Activated B cell treated with CpG ODN at 0.5 μM for 24 hours (primary cell): ENCODE data around the gene FAM83B. TPM values are rescaled to one million over a fixed set of nuclear protein-coding genes. Genes with fewer than 3 reads are reported as not detected.

ENCODE experiments used
- ATAC-seq: fragments of 200-7000 bp; cut with Tn5 transposase; one replicate; pipeline ENCODE4 v1.10.0; 2021; ENCODE audit warnings: low read depth, mild to moderate bottlenecking, moderate library complexity
- CTCF ChIA-PET: fragments of 350-600 bp; sonication (Branson Sonifier 250); formaldehyde crosslinking; loops from one replicate; lab custom pipeline; 2021; ENCODE audit warnings: antibody characterized with exemption; lab: Charles Lee
- POLR2A ChIA-PET: fragments of 350-600 bp; sonication (Branson Sonifier 250); formaldehyde crosslinking; loops from one replicate; lab custom pipeline; 2021; ENCODE audit warnings: antibody characterized with exemption; lab: Charles Lee
- DNase-seq: peaks from one replicate; pipeline ENCODE4 v3.0.0; 2022
- H3K27ac Mint-ChIP-seq: one replicate; pipeline ENCODE4 v1.8.0; 2020; ENCODE audit warnings: mixed read lengths
- H3K27me3 Mint-ChIP-seq: one replicate; pipeline ENCODE4 v1.8.0; 2021; ENCODE audit warnings: mixed read lengths
- H3K36me3 Mint-ChIP-seq: one replicate; pipeline ENCODE4 v1.8.0; 2021; ENCODE audit warnings: low read depth, mixed read lengths
- H3K4me1 Mint-ChIP-seq: one replicate; pipeline ENCODE4 v1.8.0; 2021; ENCODE audit warnings: mixed read lengths
- H3K4me3 Mint-ChIP-seq: one replicate; pipeline ENCODE4 v1.8.0; 2020; ENCODE audit warnings: mild to moderate bottlenecking, mixed read lengths
- H3K9me3 Mint-ChIP-seq: one replicate; pipeline ENCODE4 v1.8.0; 2020; ENCODE audit warnings: mixed read lengths
- CTCF ChIP-seq: fragments of 200-600 bp; IDR thresholded peaks from one replicate; pipeline ENCODE4 v1.8.0; 2022; ENCODE audit warnings: antibody characterized with exemption, mild to moderate bottlenecking
- intact Hi-C: fragments of 100-400 bp; cut with micrococcal nuclease; formaldehyde crosslinking; loops from one replicate; pipeline ENCODE4 v1.15.1; 2024
- total RNA-seq: library from RNA; stranded (reverse); gene quantifications from 2 replicates; pipeline ENCODE4 v1.2.3, GENCODE V29; 2022

FAM83B gene
- total RNA-seq, 1 donor from 2014 or later = not detected

GRCh38 chr6:54897462-54898189, 51.1 kb downstream of the FAM83B start:
- H3K27me3 Mint-ChIP-seq = no peaks in the 10 kb centered on the region
- H3K4me1 Mint-ChIP-seq = no peaks in the 10 kb centered on the region
- H3K9me3 Mint-ChIP-seq = peaks cover 3% of the 10 kb centered on the region
- ChIA-PET POLR2A (no interaction called here), CTCF (no interaction called here)
- intact Hi-C loops = no loop called here
- H3K4me3 Mint-ChIP-seq = no peak overlapping the region
- ATAC-seq (no peak), DNase-seq (no peak)
- TF ChIP-seq CTCF = no peak
- no peak overlapping the region for H3K27ac Mint-ChIP-seq
- H3K36me3 Mint-ChIP-seq = no peaks in the 10 kb centered on the region

GRCh38 chr6:54898767-54899166, 52.2 kb downstream of the FAM83B start:
- H3K27ac Mint-ChIP-seq = no peak overlapping the region
- no peaks in the 10 kb centered on the region for H3K4me1 Mint-ChIP-seq
- TF ChIP-seq CTCF = no peak
- CTCF ChIA-PET = no interaction called here
- H3K27me3 Mint-ChIP-seq = no peaks in the 10 kb centered on the region
- no peak for ATAC-seq
- intact Hi-C loops = no loop called here
- H3K9me3 Mint-ChIP-seq = peaks cover 3% of the 10 kb centered on the region
- DNase-seq = no peak
- no peaks in the 10 kb centered on the region for H3K36me3 Mint-ChIP-seq
- H3K4me3 Mint-ChIP-seq = no peak overlapping the region
- POLR2A ChIA-PET = no interaction called here

GRCh38 chr6:54899442-54899841, 52.9 kb downstream of the FAM83B start:
- Mint-ChIP-seq H3K4me3 (no peak overlapping the region), H3K4me1 (no peaks in the 10 kb centered on the region), H3K36me3 (no peaks in the 10 kb centered on the region), H3K27me3 (no peaks in the 10 kb centered on the region), H3K27ac (no peak overlapping the region), H3K9me3 (peaks cover 3% of the 10 kb centered on the region)
- POLR2A ChIA-PET = no interaction called here
- no peak for TF ChIP-seq CTCF
- intact Hi-C loops = no loop called here
- CTCF ChIA-PET = no interaction called here
- ATAC-seq (no peak), DNase-seq (no peak)

- CTCF ChIA-PET = no interaction called here
- no peaks in the 10 kb centered on the region for H3K27me3 Mint-ChIP-seq
- POLR2A ChIA-PET = no interaction called here
Measured at GRCh38 chr6:54899986-54900385, 53.4 kb downstream of the FAM83B start.

GRCh38 chr6:54900666-54901065, 54.1 kb downstream of the FAM83B start:
- ATAC-seq (no peak), DNase-seq (no peak)
- CTCF ChIA-PET = no interaction called here
- POLR2A ChIA-PET = no interaction called here
- Mint-ChIP-seq H3K36me3 (no peaks in the 10 kb centered on the region), H3K27ac (no peak overlapping the region), H3K27me3 (no peaks in the 10 kb centered on the region), H3K9me3 (peaks cover 9% of the 10 kb centered on the region), H3K4me3 (no peak overlapping the region), H3K4me1 (no peaks in the 10 kb centered on the region)
- TF ChIP-seq CTCF = no peak
- intact Hi-C loops = no loop called here

More at GRCh38 chr6:54899986-54900385, 53.4 kb downstream of the FAM83B start:
- ATAC-seq = no peak
- intact Hi-C loops = no loop called here
- DNase-seq = no peak
- no peak for TF ChIP-seq CTCF
- Mint-ChIP-seq H3K4me1 (no peaks in the 10 kb centered on the region), H3K36me3 (no peaks in the 10 kb centered on the region), H3K9me3 (peaks cover 7% of the 10 kb centered on the region), H3K4me3 (no peak overlapping the region), H3K27ac (no peak overlapping the region)
